HG02642 (cell line): ENCODE data around the gene BCOR.

ENCODE experiments used
- ATAC-seq: cut with Tn5 transposase; IDR thresholded peaks from one replicate; pipeline ENCODE4 v1.9.1; 2021; ENCODE audit warnings: mild to moderate bottlenecking; ENCODE audit not compliant: unreplicated experiment, poor library complexity

The BCOR gene

DNA sequence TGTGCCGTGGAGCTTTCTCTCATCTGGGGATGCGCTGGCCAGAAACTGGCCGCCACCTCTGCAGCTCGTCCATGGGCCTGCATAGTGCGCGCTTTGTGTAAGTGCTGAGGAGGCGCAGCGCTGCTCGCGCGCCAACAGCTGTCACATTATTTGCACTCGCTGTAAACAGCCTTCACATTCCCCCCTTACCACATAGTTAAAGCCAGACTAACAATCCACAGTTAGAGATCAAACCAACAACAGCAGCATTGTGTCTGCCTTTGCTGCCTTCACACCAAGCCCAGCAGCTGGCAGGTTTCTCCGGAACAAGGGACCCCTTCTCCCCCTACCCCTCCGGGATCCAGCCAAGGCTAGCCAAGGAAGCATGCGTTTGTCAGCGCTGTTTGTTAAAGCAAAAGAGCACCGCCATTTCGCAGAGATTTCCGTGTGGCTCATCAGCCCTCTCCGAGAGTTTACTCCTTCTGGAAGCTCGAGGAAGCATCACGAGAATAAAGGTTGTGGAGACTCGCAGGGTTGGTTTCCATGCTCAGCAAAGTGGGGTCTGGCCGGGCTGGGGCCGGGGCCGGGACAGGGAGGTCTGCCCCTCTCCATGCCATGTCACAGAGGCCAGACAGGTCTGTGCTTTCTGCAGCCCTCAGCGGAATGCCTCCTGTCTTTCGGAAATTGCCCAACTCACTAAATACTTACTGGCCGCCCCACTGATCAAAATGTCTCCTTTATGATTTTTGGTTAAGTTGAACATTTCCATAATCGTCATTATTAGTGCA lies 11.0 kb downstream of the BCOR start:
- ATAC-seq = no peak

DNA sequence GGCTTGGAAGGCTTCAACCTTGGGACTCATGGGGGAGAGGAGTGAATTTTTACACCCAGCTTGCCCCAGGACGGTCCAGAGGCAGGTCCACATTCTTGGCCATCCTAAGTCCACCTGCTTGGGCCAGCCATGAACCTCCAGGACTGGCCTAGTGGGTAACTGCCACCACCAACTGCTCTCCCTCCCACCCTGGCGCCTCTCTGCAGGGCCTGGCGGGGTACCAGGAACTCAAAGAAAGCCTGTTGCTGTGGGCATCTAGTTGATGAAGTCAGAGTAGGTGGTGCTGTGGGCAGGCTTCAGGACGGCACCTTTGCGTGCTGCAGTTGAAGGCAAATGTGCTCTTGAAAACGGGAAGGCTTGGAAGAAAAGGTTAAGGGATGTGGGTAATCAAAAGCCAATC lies 12.0 kb downstream of the BCOR start:
- no peak for ATAC-seq

DNA sequence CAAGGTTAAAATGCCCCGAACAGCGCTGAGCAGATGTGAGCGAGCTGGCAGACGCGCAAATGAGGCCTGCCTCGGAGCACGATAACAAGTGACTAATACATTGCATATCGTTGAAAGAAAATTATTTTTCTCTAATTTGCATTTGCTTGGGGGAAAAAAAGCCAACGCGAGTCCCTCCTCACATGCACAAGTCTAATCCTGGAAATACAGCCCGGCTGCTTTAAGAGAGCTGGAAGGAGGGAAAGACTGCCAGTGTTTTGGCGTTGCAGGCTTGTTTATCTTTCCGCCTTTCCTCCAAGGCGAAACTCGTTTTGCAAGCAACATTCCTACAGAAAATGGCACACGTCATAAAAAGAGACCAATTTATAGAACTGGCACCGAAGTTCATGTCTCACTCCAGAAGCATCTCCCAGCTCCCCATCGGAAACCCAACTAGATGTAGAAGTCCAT lies 12.6 kb downstream of the BCOR start:
- ATAC-seq = no peak

DNA sequence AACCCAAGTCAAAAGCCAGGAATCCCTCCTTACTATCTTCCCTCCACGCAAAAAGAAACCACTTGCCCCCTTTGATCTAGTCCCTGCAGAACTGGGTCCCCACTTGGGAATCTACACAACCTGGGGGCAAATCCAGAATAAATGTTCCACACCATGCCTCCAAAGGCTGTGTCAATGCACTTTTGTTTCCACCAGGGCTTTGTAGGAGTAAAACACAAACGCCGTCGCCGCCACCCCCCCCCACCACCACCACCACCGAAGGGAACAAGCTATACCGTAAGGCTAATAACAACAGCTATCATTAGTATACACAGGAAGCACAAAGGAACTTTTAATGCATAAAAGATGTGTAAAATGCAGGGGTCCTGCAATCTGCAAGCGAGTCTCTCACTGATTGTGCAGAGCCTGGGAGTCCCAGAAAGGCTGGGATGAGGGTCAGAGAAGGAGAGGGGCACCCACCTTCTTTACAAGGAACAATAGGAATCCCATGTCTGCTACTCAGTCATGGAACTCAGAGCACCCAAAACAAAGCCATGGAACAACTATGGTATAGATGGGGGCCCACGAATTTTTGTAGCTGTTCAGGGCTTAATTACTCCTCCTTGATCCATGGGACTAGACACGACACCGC lies 13.2 kb downstream of the BCOR start:
- no peak for ATAC-seq

- no peak for ATAC-seq
Measured at GRCh38 chrX:40083979-40084359, 13.8 kb downstream of the BCOR start.

DNA sequence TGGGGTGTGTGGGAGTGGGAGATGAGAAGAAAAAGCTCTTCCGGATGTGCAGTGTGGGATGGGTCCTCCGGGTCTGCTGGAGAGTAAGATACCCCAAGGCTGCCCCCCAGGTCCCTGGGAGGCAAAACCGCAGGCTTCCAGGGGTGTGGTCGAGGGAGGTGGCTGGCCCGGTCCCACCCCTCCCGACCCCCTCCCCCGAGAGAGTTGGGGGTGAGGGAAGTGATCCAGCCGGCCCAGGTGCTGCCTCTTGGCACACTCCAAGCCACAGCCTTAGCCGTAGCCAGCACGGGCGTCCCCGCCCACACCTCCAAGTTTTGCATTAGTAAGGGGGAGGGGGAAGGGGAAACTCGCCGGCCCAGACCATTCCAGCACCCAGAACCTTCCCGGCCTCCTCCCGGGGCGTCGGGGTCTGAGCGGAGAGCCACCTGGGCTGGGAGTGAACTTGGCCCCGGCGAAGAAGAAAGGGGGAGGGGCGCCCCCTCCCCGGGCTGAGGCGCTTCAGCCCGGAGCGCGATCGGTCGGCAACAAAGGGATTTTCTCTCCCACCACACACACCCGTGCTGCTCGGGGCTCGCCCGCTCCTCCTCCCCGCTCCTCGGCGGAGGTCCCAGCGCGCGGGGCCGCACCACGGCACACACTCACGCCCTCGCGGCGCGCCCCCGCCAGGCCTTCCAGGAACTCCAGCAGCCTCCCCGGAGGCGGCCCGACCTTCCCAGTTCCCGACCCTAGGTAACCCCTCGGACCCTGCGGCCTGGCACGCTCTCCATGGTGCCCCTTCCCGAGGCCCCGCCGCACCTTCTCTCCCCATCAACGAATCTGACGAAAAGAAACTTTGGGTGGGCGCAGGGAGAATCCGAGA lies 14.4 kb downstream of the BCOR start:
- no peak for ATAC-seq

DNA sequence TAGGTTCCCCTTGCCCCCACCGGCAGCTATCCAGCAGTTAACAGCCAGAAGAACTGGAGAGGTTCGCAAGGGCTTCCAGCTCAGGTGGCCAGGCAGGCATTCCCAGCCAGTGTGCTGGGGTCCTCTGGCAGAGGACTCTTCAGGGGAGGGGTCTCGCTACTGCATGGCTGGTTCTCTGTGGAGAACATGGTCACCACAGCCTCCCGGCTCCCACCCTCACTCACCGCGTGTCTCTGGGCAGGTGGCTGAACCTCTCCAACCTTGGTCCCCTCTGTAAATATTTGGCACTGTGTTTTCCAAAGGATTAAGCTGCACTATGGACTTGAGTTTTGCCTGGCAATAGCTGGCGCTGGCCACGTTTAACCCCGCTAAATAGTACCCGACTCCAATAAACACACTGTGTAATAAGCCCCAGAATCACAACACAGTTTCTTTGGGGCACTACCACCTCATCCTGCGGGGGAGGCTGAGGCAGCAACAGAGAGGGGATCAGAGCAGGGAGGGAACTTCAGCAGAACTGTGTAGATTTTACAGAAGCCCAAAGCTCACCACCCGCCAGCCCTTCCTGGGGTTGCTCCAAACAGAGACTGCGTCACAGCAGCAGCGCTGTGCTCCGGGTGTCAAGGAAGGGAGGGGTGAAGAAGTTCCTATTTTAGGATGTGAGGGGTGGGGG lies 15.2 kb downstream of the BCOR start:
- ATAC-seq = no peak

GRCh38 chrX:40081679-40082068 lies 16.1 kb downstream of the BCOR start:
- ATAC-seq = no peak

DNA sequence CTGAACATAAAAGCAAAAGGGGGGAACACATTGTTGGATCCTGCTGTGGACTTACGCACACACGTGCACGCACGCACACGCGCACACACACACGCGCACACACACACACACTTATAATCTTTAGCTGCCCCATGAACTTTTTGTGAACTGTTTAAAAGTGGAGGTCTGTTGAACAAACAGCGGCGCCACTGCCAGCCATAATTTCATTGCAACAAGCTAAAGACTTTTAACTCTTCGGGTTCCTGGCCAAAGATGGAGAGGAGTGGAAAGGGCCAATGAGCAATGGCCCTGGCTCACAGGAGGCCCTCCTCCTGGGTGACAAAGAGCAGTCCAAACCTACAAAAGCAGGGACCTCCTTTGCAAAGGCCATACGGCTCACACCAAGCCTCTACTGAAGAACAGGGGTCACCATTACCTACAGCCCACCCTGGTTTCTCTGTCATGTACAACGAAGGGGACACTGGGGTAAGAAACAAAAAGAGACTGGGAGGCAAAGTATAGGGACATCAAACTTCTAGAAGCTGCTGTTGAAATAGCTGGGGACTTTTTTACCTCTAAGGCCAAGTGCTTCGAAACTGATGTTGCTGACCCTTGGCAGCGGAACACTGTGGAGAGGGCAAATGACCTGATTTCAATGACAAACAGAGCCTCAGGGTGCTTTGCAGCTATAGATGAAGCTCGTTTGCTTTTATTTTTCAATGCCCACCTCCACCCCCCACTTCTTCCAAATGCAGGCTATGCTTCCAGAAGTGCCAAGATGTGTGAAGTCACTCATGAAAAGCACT lies 16.7 kb downstream of the BCOR start:
- no peak for ATAC-seq

GRCh38 chrX:40079572-40079971 lies 18.2 kb downstream of the BCOR start:
- ATAC-seq = no peak

DNA sequence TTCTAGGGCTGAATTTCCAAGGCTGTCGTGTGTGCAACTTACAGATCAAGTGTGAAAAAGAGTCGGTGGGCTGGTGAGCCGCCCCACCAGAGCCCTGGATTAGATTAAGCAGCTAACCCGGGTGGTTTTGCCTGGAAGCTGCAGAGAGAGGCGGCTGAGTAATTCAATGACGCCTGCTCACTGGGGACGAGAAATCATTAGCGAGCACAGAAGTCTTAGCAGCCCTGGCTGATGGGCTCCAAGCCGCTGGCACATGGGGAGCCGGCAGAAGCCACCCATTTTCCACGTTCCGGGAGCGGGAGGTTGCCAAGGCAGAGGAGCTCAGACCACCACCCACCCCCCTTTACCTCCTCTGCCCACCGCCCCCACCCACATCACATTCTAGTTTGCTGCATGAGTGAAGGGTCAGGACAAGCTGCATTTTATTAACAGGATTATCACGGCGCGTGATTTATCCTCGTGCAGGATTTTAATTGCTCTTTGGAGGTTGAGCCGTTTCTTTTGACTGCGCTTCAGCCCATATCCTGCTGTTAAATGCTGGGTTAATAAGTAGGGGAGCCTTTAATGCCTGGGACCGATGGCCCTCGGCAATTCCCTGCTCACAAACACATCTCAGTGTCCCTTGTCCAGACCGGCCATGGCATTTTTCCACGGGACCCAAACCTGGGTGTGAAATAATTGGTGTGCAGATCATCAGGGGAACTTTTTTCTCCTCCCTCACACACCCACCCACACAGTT lies 19.1 kb downstream of the BCOR start:
- no peak for ATAC-seq

DNA sequence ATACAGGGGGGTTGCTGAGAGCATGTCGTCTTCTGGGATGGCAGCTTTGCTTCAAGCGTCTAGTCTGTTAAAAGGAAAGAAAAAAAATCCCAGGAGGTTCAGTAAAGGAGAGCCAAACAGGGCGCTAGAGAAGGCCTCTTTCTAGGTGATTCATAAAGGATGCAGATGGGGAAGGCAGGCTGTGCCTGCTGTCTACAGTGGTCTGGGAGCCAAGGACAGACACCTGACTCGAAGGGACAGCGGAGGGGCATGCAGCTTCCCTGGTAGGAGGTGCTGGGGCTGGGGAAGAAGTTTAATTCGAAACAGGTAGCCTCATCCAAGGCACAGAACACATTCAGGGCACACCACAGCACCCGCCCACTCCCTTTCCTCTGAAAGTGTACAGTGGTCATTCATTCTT lies 19.9 kb downstream of the BCOR start:
- ATAC-seq = no peak

GRCh38 chrX:40076750-40077575 lies 20.8 kb downstream of the BCOR start:
- no peak for ATAC-seq

- ATAC-seq = no peak
Measured at GRCh38 chrX:40074959-40075332, 22.8 kb downstream of the BCOR start.

GRCh38 chrX:40074080-40074958 lies 23.4 kb downstream of the BCOR start:
- no peak for ATAC-seq

DNA sequence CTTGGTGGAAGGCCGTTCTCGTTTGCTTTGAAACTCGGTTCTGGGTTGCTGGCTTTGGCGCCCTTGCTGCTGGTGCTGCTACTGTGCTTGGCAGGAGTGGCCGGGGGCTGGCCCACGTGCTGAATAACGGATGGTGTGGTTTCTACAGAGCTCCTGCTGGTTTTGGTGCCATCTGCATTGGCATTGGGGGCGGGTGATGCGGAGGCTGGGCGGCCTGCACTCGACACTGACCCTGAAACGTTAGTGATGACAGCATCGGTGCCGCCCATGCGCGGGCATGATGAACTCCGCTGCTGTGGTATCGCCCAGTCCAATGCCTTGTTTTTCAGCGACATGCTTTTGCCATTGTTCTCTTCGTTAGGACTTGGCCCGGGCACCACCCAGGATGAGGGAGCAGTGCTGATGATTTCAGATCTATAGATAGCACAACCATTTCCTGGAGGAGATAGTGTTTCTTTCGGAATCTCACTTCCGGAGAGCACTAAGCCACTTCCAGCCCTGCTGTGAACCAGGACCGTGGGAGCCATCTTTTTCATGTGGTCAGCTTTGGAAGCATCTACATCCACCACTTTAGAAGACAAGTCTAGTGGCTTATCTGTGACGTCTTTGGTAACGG lies 24.2 kb downstream of the BCOR start:
- ATAC-seq = no peak

DNA sequence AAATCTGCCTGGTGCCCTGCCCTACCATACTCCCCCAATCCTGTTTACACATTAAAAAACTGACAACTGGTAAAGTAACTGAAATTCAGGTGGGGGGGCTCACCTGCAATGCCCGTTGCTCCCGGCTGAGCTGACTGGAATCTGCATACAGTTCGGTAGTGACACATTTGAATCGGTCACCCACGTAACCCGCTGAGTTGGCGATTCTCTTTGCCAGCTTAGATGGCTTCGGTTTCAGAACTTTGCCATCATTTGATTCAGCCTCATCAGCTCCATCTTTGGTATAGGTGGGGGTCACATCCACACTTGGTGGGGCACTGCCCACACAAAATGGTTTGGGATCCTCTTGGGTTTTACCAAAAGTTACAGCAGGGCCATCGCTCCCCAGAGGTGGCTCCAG lies 25.5 kb downstream of the BCOR start:
- no peak for ATAC-seq
